ENCODE results near the gene NFATC4. TPM values are rescaled to one million over a fixed set of nuclear protein-coding genes. Genes with fewer than 3 reads are reported as not detected.

Gene NFATC4
- total RNA-seq (7.6 and 7.9 TPM in 2 replicates), polyA plus RNA-seq (3.1 and 3.7 TPM in 2 replicates), polyA minus RNA-seq (1.5 and 2.0 TPM in 2 replicates)
- total RNA-seq (2013), result 2.4 TPM

DNA sequence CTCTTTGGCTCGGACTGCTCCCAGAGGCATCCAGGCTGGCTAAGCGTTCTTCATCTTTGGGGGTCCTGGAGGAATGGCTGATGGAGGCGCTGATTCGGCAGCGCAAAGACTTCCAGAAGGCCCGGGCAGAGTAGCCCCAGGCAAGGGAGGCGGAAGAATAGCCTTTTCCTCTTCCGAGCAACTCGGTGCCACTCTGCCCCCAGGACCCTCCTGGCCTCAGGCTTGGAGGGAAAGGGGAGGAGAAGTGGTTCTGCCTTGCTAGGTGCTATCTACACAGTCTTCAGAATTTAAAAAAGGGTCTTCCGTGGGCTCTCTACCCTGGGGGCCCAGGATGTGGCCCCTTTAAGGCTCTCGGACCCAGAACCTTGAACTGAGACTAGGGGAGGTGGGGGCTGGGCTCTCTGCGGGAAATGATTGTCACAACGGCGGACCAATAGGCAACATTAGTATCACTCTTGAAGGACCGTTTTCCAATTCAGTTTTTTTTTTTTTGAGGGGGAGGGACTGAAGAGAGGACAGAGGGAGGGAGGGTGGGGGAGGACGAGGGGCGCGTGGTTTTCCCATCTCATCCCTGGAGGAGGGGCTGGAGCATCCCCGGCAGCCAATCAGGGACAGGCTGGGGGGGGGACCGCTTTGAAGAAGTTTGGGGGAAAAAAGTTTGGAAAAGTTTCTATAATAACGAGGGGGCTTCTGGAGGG lies at the start of gene NFATC4:
TSS of gene NFATC4 (plus strand) at position 671 of the 698 bp plus-strand sequence. CDS start 157 bp downstream, outside the sequence.
- Histone ChIP-seq H3K4me1 (ENCODE audit: control insufficient read depth in 2 of 2, insufficient read depth in 2 of 2, low read length in 2 of 2) (peaks cover 30 to 39% of the 10 kb centered on the region in 2 donors), H3K36me3 (replicated peaks in 1 of 2; ENCODE audit: control extremely low read depth in 1 of 2, control insufficient read depth in 1 of 2, extremely low read depth in 1 of 2, insufficient read depth in 2 of 2, low read length in 1 of 2) (no peaks in the 10 kb centered on the region), H3K4me2 (replicated peaks; ENCODE audit: low read depth, low read length, poor library complexity, severe bottlenecking) (peak within 1 kb of the TSS; percentile 86), H4K20me1 (ENCODE audit: control insufficient read depth, insufficient read depth, low read length, poor library complexity, severe bottlenecking) (no peaks in the 10 kb centered on the region), H3K27me3 (replicated peaks in 1 of 4; ENCODE audit: control extremely low read depth in 1 of 4, control insufficient read depth in 3 of 4, insufficient read depth in 4 of 4, low read length in 3 of 4) (peaks cover 0 to 30% (median 6%) of the 10 kb centered on the region in 4 experiments), H2AFZ (ENCODE audit: insufficient read depth, low read depth, low read length, poor library complexity, severe bottlenecking) (peak within 1 kb of the TSS; percentile 71), H3K9me3 (ENCODE audit: control extremely low read depth in 1 of 3, control insufficient read depth in 2 of 3, insufficient read depth in 1 of 3, low read length in 2 of 3) (no peaks in the 10 kb centered on the region), H3K79me2 (ENCODE audit: control insufficient read depth, insufficient read depth, low read length) (no peaks in the 10 kb centered on the region), H3K4me3 (ENCODE audit: control extremely low read depth in 1 of 5, extremely low read depth in 1 of 5, insufficient read depth in 1 of 5, low read depth in 2 of 5, low read length in 4 of 5) (peak within 1 kb of the TSS; percentile 8 to 64 (median 57)), H3K9ac (ENCODE audit: low read length) (peak within 1 kb of the TSS; percentile 71), H3K27ac (ENCODE audit: low read length in 2 of 2) (peak within 1 kb of the TSS; percentile 59 to 70)
- peak within 1 kb of the TSS; percentile 92 for H3K27ac Mint-ChIP-seq
- peaks cover 32% of the 10 kb centered on the region for H3K4me1 Mint-ChIP-seq
- POLR2A ChIA-PET, result interaction anchor here (1.3 kb wide), 1 partner anchor 62 kb away, joined by 8 read pairs; the partner anchor contains the start of gene KHNYN
- ATAC-seq (ENCODE audit: low read depth) (no peak), DNase-seq (no peak)
- peaks cover 6% of the 10 kb centered on the region for H3K27me3 Mint-ChIP-seq
- intact Hi-C loops (cut with micrococcal nuclease), result loop anchor here (2.0 to 10.0 kb wide), 4 partner anchors 27 to 337 kb away; partner anchors contain the start of gene EMC9
- peak; percentile 11 for TF ChIP-seq EZH2 (IDR thresholded peaks at IDR 0.05; ENCODE audit: borderline replicate concordance, insufficient read depth, low read depth, low read length, poor library complexity, severe bottlenecking)
- TF ChIP-seq, protein P1, sequence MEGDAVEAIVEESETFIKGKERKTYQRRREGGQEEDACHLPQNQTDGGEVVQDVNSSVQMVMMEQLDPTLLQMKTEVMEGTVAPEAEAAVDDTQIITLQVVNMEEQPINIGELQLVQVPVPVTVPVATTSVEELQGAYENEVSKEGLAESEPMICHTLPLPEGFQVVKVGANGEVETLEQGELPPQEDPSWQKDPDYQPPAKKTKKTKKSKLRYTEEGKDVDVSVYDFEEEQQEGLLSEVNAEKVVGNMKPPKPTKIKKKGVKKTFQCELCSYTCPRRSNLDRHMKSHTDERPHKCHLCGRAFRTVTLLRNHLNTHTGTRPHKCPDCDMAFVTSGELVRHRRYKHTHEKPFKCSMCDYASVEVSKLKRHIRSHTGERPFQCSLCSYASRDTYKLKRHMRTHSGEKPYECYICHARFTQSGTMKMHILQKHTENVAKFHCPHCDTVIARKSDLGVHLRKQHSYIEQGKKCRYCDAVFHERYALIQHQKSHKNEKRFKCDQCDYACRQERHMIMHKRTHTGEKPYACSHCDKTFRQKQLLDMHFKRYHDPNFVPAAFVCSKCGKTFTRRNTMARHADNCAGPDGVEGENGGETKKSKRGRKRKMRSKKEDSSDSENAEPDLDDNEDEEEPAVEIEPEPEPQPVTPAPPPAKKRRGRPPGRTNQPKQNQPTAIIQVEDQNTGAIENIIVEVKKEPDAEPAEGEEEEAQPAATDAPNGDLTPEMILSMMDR (IDR thresholded peaks at IDR 0.05), result no peak
- 47% methylated on average over 10 of the region's 21 CpGs for WGBS (ENCODE audit: insufficient coverage)
- CTCF ChIA-PET, result no interaction called here
- no peaks in the 10 kb centered on the region for H3K9me3 Mint-ChIP-seq (ENCODE audit: insufficient read depth)
- peak within 1 kb of the TSS; percentile 92 for H3K4me3 Mint-ChIP-seq

Measured in B cell (primary cell).